A673 (cell line): ENCODE data around the gene CMTM8. TPM values are rescaled to one million over a fixed set of nuclear protein-coding genes. Genes with fewer than 3 reads are reported as not detected.

ENCODE experiments used
- BruUV-seq: library from RNA; stranded (reverse); fragments of 400-500 nt; replicated peaks from 2 replicates; lab custom pipeline; 2021; lab: Mats Ljungman, UMichigan
- CTCF ChIA-PET: fragments of 300-600 bp; sonication (Branson Sonifier 250); formaldehyde crosslinking; loops from one replicate; lab custom pipeline; 2022; ENCODE audit warnings: antibody characterized with exemption; lab: Charles Lee
- POLR2A ChIA-PET: fragments of 300-600 bp; sonication (Branson Sonifier 250); formaldehyde crosslinking; loops from one replicate; lab custom pipeline; 2022; ENCODE audit warnings: antibody characterized with exemption; ENCODE audit not compliant: low non-redundant PET; lab: Charles Lee
- DNase-seq: peaks from one replicate; pipeline ENCODE4 v3.0.0-alpha.2; 2015; ENCODE audit warnings: low spot score
- H3K27ac ChIP-seq: fragments of 200-600 bp; sonication (generic); 2 replicates; pipeline ENCODE4 v1.5.1; 2016; ENCODE audit warnings: mixed run types, low read depth, mild to moderate bottlenecking, mixed read lengths, antibody characterized with exemption, low read length; ENCODE audit not compliant: poor library complexity, severe bottlenecking
- H3K27me3 ChIP-seq: fragments of 200-600 bp; sonication (generic); replicated peaks from 2 replicates; pipeline ENCODE4 v1.6.1; 2017; ENCODE audit warnings: mixed run types, low read depth, mild to moderate bottlenecking, mixed read lengths, antibody characterized with exemption, low read length; ENCODE audit not compliant: insufficient read depth, poor library complexity
- H3K36me3 ChIP-seq: fragments of 200-600 bp; sonication (generic); 2 replicates; pipeline ENCODE4 v1.6.1; 2016; ENCODE audit warnings: mixed run types, mild to moderate bottlenecking, mixed read lengths, antibody characterized with exemption, low read length; ENCODE audit not compliant: insufficient read depth, poor library complexity, severe bottlenecking
- H3K4me1 ChIP-seq: fragments of 200-600 bp; sonication (generic); 2 replicates; pipeline ENCODE4 v1.6.1; 2017; ENCODE audit warnings: mixed run types, mild to moderate bottlenecking, mixed read lengths, antibody characterized with exemption, low read length; ENCODE audit not compliant: insufficient read depth, poor library complexity, severe bottlenecking
- H3K4me3 ChIP-seq: fragments of 200-600 bp; sonication (generic); 2 replicates; pipeline ENCODE4 v1.5.1; 2016; ENCODE audit warnings: low read depth, mixed run types, mild to moderate bottlenecking, mixed read lengths, low read length; ENCODE audit not compliant: poor library complexity, severe bottlenecking
- H3K9me3 ChIP-seq: fragments of 200-600 bp; sonication (generic); 2 replicates; pipeline ENCODE4 v1.6.1; 2016; ENCODE audit warnings: mixed run types, low read depth, mild to moderate bottlenecking, mixed read lengths, antibody characterized with exemption, low read length; ENCODE audit not compliant: poor library complexity, severe bottlenecking
- EZH2 ChIP-seq: fragments of 200-600 bp; sonication (generic); IDR thresholded peaks from 2 replicates; pipeline ENCODE4 v1.6.1; 2017; ENCODE audit warnings: borderline replicate concordance, low read depth, mild to moderate bottlenecking, mixed read lengths, antibody characterized with exemption, low read length; ENCODE audit not compliant: poor library complexity, severe bottlenecking
- intact Hi-C: fragments of 100-400 bp; cut with micrococcal nuclease; formaldehyde crosslinking; loops from one replicate; pipeline ENCODE4 v1.10.0; 2022; ENCODE audit not compliant: unreplicated experiment
- total RNA-seq: library from RNA; stranded (reverse); gene quantifications from 2 replicates; pipeline ENCODE4 v1.2.3, GENCODE V29; 2021
- TF ChIP-seq, protein P1 (sequence below): fragments of 300-800, 200-600 bp; sonication (generic); conservative IDR thresholded peaks from 2 replicates; pipeline ENCODE4 v1.5.1; 2017; ENCODE audit warnings: low read depth, mild to moderate bottlenecking, antibody characterized with exemption, low read length, moderate library complexity, mixed read lengths

The CMTM8 gene
- total RNA-seq, 1 experiment from 2014 or later: 2.1 TPM

DNA sequence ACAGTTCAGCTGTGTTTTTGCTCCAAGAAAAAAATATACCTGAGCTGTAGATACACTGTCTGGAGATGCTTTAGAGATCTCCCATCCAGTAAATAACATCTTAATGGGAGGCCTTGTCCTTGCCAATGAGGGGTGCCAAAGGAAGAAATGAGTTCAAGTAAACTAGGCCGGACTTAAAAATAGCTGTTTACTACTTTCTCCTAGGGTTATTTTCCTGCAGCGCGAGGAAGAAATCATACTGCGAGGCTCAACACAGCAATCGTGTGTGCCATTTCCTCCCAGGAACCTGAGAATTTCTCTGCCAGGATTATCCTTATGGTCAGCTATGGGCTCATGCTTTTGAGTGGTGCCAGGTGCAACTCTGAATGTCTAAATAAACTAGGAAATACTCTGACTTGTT, 71.9 kb downstream of the CMTM8 start:
- Histone ChIP-seq H3K4me1 (no peaks in the 10 kb centered on the region), H3K4me3 (no peak overlapping the region), H3K9me3 (no peaks in the 10 kb centered on the region), H3K27ac (no peak overlapping the region), H3K36me3 (no peaks in the 10 kb centered on the region), H3K27me3 (no peaks in the 10 kb centered on the region)
- CTCF ChIA-PET: interaction anchor here (0.7 kb wide), 1 partner anchor 365 kb away, joined by 3 read pairs; no protein-coding TSS in a partner anchor
- POLR2A ChIA-PET: no interaction called here
- BruUV-seq: no TSS peak
- no peak for DNase-seq
- intact Hi-C loops: no loop called here
- TF ChIP-seq, protein P1, sequence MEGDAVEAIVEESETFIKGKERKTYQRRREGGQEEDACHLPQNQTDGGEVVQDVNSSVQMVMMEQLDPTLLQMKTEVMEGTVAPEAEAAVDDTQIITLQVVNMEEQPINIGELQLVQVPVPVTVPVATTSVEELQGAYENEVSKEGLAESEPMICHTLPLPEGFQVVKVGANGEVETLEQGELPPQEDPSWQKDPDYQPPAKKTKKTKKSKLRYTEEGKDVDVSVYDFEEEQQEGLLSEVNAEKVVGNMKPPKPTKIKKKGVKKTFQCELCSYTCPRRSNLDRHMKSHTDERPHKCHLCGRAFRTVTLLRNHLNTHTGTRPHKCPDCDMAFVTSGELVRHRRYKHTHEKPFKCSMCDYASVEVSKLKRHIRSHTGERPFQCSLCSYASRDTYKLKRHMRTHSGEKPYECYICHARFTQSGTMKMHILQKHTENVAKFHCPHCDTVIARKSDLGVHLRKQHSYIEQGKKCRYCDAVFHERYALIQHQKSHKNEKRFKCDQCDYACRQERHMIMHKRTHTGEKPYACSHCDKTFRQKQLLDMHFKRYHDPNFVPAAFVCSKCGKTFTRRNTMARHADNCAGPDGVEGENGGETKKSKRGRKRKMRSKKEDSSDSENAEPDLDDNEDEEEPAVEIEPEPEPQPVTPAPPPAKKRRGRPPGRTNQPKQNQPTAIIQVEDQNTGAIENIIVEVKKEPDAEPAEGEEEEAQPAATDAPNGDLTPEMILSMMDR: no peak
- no peak for TF ChIP-seq EZH2

DNA sequence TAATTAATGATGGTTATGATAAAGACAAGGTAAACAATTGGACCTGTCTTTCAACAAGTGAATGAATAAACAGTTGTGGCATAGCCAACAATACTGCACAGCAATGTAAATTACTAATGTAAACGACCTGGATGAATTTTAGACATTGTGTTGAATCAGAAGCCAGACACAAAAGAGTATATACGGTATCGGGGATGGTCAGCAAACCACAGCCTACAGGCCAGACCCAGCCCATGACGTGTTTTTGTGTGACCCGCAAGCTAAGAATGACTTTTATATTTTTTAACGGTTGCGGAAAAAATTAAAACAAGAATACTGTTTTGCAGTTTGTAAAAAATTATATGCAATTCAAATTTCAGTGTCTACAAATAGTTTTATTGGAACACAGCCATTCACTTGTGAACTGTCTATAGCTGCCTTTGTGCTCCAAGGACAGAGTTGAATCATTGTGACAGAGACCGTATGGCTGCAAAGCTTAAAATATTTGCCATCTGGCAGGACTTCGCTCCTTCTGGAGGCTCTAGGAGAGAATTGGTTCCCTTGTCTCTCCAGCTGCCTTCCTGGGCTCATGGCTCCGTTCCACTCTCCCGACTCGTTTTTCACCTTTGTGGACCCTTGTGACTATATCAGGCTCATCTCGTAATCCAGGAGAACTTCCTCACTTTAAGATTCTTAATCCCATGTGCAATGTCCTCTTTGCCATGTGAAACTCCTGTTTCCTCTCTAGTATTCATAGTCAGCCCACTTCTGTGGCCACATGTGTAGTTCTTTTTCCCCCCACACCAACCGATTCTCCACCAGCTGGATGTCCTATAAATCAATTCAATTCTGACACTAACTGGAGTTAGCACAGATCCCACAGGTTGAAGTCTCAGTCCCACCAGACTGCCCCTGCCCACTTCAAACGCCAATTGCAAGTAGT, 72.7 kb downstream of the CMTM8 start:
- no TSS peak for BruUV-seq
- no peak overlapping the region for H3K27ac ChIP-seq
- no peak for DNase-seq
- no peak overlapping the region for H3K4me3 ChIP-seq
- CTCF ChIA-PET: no interaction called here
- no peaks in the 10 kb centered on the region for H3K4me1 ChIP-seq
- POLR2A ChIA-PET: no interaction called here
- H3K27me3 ChIP-seq: no peaks in the 10 kb centered on the region
- no peak for TF ChIP-seq EZH2
- TF ChIP-seq, protein P1: no peak
- H3K36me3 ChIP-seq: no peaks in the 10 kb centered on the region
- no peaks in the 10 kb centered on the region for H3K9me3 ChIP-seq
- intact Hi-C loops: no loop called here

DNA sequence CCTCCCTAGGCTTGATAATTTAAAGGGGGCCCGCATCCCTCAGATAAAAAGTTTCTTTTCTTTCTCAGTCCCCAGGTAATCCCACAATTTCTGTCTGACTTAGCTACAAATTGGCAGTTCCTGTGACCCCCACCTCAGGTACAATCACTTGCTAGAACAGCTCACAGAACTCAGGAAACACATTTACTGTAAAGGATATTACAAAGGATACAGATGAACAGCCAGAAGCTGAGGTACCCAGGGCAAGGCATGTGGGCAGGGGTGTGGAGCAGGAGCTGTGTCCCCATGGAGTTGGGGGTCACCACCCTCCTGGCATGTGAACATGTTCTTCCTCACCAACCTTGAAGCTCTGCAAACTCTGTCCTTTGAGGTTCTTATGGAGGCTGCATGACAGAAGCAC, 73.8 kb downstream of the CMTM8 start:
- Histone ChIP-seq H3K4me1 (no peaks in the 10 kb centered on the region), H3K27me3 (no peaks in the 10 kb centered on the region), H3K27ac (no peak overlapping the region), H3K9me3 (no peaks in the 10 kb centered on the region), H3K36me3 (no peaks in the 10 kb centered on the region), H3K4me3 (no peak overlapping the region)
- ChIA-PET CTCF (no interaction called here), POLR2A (no interaction called here)
- no TSS peak for BruUV-seq
- intact Hi-C loops: no loop called here
- TF ChIP-seq EZH2: no peak
- TF ChIP-seq, protein P1: no peak
- DNase-seq: no peak
